Fibroblast of lung (primary cell): ENCODE measurements around the gene C11orf52.

Source experiments
- EZH2 ChIP-seq: IDR thresholded peaks from 2 replicates; pipeline ENCODE4 v1.5.1; 2012; ENCODE audit warnings: low read length, control low read depth, mild to moderate bottlenecking; ENCODE audit errors: missing control alignments
- TF ChIP-seq, protein P1 (sequence below), 2 donors: IDR thresholded peaks in 1 of 2; conservative IDR thresholded peaks in 1 of 2; 1 replicate in 1 of 2; 2 replicates in 1 of 2; pipeline ENCODE4 v1.5.1; 2011 to 2012; ENCODE audit warnings: low read length in 2 of 2, control low read depth in 1 of 2, inconsistent platforms in 1 of 2, low read depth in 1 of 2, mild to moderate bottlenecking in 1 of 2

DNA sequence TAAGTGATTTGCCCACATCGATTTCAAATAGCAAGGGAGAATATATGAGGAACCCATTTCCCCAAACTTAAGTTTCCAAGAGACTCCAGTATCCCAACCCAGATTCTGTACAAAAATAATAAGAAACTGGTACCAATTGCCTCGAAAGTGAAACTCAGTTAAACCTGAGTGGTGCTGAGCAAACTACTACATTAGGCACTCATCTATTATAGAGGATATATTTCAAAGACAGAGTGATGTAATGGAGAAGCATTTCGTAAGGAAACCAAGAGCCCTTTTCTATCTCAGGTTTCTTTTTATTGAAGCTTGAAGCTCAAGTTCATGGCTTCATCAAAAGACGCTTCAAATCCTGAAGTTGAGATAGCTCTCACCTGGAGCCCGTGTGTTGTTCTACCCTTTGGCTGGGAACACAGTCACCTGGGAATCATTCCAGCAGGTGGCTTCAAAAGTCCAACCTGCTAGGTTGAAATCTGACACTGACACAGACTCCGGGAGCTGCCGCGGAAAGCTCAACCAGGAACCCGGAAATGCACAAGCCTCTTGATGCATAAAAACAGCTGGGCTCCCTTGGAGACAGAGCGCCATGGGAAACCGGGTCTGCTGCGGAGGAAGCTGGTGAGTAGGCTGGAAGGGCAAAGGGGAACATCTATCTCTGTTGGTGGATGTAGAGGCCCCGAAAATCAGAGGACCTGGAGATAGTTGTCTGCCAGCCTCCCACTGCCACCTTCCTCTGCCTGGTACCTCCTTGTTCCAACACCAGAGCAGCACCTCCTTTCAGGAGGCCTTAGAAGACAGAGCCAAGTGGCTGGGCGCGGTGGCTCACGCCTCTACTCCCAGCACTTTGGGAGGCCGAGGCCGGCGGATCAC is at the start of gene C11orf52:
- TF ChIP-seq, protein P1, sequence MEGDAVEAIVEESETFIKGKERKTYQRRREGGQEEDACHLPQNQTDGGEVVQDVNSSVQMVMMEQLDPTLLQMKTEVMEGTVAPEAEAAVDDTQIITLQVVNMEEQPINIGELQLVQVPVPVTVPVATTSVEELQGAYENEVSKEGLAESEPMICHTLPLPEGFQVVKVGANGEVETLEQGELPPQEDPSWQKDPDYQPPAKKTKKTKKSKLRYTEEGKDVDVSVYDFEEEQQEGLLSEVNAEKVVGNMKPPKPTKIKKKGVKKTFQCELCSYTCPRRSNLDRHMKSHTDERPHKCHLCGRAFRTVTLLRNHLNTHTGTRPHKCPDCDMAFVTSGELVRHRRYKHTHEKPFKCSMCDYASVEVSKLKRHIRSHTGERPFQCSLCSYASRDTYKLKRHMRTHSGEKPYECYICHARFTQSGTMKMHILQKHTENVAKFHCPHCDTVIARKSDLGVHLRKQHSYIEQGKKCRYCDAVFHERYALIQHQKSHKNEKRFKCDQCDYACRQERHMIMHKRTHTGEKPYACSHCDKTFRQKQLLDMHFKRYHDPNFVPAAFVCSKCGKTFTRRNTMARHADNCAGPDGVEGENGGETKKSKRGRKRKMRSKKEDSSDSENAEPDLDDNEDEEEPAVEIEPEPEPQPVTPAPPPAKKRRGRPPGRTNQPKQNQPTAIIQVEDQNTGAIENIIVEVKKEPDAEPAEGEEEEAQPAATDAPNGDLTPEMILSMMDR (conservative IDR thresholded peaks at IDR 0.05 in 1 of 2, IDR thresholded peaks at IDR 0.05 in 1 of 2; ENCODE audit: low read depth in 1 of 2, low read length in 2 of 2), result no peak
- TF ChIP-seq EZH2, result no peak
